Neural progenitor cell (in vitro differentiated cells): ENCODE data around the gene PIWIL1. TPM values are rescaled to one million over a fixed set of nuclear protein-coding genes. Genes with fewer than 3 reads are reported as not detected.

Source experiments
- DNase-seq: peaks from one replicate; pipeline ENCODE4 v3.0.0-alpha.2; 2016; ENCODE audit warnings: low spot score
- H2AFZ ChIP-seq: fragments of 200-600 bp; sonication (generic); replicated peaks from 2 replicates; pipeline ENCODE4 v1.6.1; 2016; ENCODE audit warnings: antibody characterized with exemption
- H3F3A ChIP-seq: fragments of 200-600 bp; sonication (generic); 2 replicates; pipeline ENCODE4 v1.6.1; 2016; ENCODE audit warnings: antibody characterized with exemption, low read depth
- H3K27ac ChIP-seq: fragments of 200-600 bp; sonication (generic); 2 replicates; pipeline ENCODE4 v1.5.1; 2016; ENCODE audit warnings: mild to moderate bottlenecking
- H3K27me3 ChIP-seq: fragments of 200-600 bp; sonication (generic); 2 replicates; pipeline ENCODE4 v1.6.1; 2016; ENCODE audit warnings: mild to moderate bottlenecking, moderate library complexity
- H3K36me3 ChIP-seq: fragments of 200-600 bp; sonication (generic); 2 replicates; pipeline ENCODE4 v1.5.1; 2016
- H3K4me1 ChIP-seq: fragments of 200-600 bp; sonication (generic); 2 replicates; pipeline ENCODE4 v1.6.1; 2016; ENCODE audit warnings: mixed run types
- H3K4me2 ChIP-seq: fragments of 200-600 bp; sonication (generic); 2 replicates; pipeline ENCODE4 v1.6.1; 2016
- H3K4me3 ChIP-seq: fragments of 200-600 bp; sonication (generic); 2 replicates; pipeline ENCODE4 v1.5.1; 2016
- H3K79me2 ChIP-seq: fragments of 200-600 bp; sonication (generic); 2 replicates; pipeline ENCODE4 v1.6.1; 2016; ENCODE audit warnings: low read depth
- H3K9ac ChIP-seq: fragments of 200-600 bp; sonication (generic); 2 replicates; pipeline ENCODE4 v1.6.1; 2016
- H3K9me3 ChIP-seq: fragments of 200-600 bp; sonication (generic); 2 replicates; pipeline ENCODE4 v1.5.1; 2016; ENCODE audit warnings: low read depth
- H4K20me1 ChIP-seq: fragments of 200-600 bp; sonication (generic); 2 replicates; pipeline ENCODE4 v1.6.1; 2016; ENCODE audit warnings: low read depth
- H3K27ac Mint-ChIP-seq: 3 replicates; pipeline ENCODE4 v1.8.0; 2021; ENCODE audit warnings: mixed read lengths
- H3K27me3 Mint-ChIP-seq: 2 replicates; pipeline ENCODE4 v1.8.0; 2022; ENCODE audit warnings: low read depth, mild to moderate bottlenecking, inconsistent platforms, moderate library complexity, mixed read lengths; ENCODE audit not compliant: insufficient read depth
- H3K36me3 Mint-ChIP-seq: 3 replicates; pipeline ENCODE4 v1.8.0; 2021; ENCODE audit warnings: mixed read lengths
- H3K4me1 Mint-ChIP-seq: 3 replicates; pipeline ENCODE4 v1.8.0; 2021; ENCODE audit warnings: mixed read lengths
- H3K4me3 Mint-ChIP-seq: 3 replicates; pipeline ENCODE4 v1.8.0; 2021; ENCODE audit warnings: mild to moderate bottlenecking, moderate library complexity, mixed read lengths
- H3K9me3 Mint-ChIP-seq: 3 replicates; pipeline ENCODE4 v1.8.0; 2020; ENCODE audit warnings: mixed read lengths
- EZH2 ChIP-seq: fragments of 200-600 bp; sonication (generic); IDR thresholded peaks from 2 replicates; pipeline ENCODE4 v1.6.1; 2017; ENCODE audit warnings: antibody characterized with exemption, mild to moderate bottlenecking, moderate library complexity
- EZH2phosphoT487 ChIP-seq: fragments of 200-600 bp; sonication (generic); IDR thresholded peaks from 2 replicates; pipeline ENCODE4 v1.6.1; 2017; ENCODE audit warnings: antibody characterized with exemption
- total RNA-seq: library from RNA; depleted of rRNA; stranded (reverse); fragments of >200 nt; gene quantifications from 2 replicates; pipeline ENCODE4 v1.2.3, GENCODE V29; 2015; ENCODE audit warnings: low replicate concordance
- TF ChIP-seq, protein P1 (sequence below): fragments of 200-600 bp; sonication (generic); IDR thresholded peaks from 2 replicates; pipeline ENCODE4 v1.5.1; 2017; ENCODE audit warnings: antibody characterized with exemption, mild to moderate bottlenecking

Gene PIWIL1
- total RNA-seq, 1 donor from 2014 or later = not detected

DNA sequence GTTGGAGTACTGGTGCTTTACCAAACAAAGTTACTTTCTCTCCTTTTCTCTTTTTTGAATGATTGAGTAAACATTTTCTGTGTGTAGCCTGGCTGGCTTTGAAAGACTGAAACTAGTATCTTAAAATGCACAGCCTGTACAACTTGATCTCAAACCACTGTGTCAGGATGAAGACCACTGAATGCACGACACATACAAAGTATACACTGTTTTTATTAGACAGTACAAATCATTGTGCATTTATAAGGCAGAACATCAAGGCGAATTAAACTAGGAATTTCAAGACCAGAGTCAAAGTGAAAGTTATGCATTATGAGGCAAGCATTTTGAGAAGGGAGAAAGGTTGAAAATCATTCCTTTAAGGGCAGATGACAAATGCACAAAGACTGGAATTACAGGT is 59.0 kb downstream of the PIWIL1 start:
- Mint-ChIP-seq H3K4me1 (peaks cover 7% of the 10 kb centered on the region), H3K9me3 (no peaks in the 10 kb centered on the region), H3K36me3 (no peaks in the 10 kb centered on the region), H3K27me3 (peaks cover 3% of the 10 kb centered on the region), H3K4me3 (no peak overlapping the region), H3K27ac (no peak overlapping the region)
- H3K4me1 ChIP-seq = no peaks in the 10 kb centered on the region
- no peaks in the 10 kb centered on the region for H3K36me3 ChIP-seq
- H3K9me3 ChIP-seq = no peaks in the 10 kb centered on the region
- no peak overlapping the region for H2AFZ ChIP-seq
- no peaks in the 10 kb centered on the region for H3F3A ChIP-seq
- H3K9ac ChIP-seq = no peak overlapping the region
- TF ChIP-seq EZH2 = no peak
- TF ChIP-seq, protein P1, sequence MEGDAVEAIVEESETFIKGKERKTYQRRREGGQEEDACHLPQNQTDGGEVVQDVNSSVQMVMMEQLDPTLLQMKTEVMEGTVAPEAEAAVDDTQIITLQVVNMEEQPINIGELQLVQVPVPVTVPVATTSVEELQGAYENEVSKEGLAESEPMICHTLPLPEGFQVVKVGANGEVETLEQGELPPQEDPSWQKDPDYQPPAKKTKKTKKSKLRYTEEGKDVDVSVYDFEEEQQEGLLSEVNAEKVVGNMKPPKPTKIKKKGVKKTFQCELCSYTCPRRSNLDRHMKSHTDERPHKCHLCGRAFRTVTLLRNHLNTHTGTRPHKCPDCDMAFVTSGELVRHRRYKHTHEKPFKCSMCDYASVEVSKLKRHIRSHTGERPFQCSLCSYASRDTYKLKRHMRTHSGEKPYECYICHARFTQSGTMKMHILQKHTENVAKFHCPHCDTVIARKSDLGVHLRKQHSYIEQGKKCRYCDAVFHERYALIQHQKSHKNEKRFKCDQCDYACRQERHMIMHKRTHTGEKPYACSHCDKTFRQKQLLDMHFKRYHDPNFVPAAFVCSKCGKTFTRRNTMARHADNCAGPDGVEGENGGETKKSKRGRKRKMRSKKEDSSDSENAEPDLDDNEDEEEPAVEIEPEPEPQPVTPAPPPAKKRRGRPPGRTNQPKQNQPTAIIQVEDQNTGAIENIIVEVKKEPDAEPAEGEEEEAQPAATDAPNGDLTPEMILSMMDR = no peak
- TF ChIP-seq EZH2phosphoT487 = no peak
- H3K27ac ChIP-seq = no peak overlapping the region
- no peak overlapping the region for H3K4me3 ChIP-seq
- DNase-seq = no peak
- no peak overlapping the region for H3K4me2 ChIP-seq
- H3K27me3 ChIP-seq = no peaks in the 10 kb centered on the region
- no peaks in the 10 kb centered on the region for H3K79me2 ChIP-seq
- no peaks in the 10 kb centered on the region for H4K20me1 ChIP-seq

DNA sequence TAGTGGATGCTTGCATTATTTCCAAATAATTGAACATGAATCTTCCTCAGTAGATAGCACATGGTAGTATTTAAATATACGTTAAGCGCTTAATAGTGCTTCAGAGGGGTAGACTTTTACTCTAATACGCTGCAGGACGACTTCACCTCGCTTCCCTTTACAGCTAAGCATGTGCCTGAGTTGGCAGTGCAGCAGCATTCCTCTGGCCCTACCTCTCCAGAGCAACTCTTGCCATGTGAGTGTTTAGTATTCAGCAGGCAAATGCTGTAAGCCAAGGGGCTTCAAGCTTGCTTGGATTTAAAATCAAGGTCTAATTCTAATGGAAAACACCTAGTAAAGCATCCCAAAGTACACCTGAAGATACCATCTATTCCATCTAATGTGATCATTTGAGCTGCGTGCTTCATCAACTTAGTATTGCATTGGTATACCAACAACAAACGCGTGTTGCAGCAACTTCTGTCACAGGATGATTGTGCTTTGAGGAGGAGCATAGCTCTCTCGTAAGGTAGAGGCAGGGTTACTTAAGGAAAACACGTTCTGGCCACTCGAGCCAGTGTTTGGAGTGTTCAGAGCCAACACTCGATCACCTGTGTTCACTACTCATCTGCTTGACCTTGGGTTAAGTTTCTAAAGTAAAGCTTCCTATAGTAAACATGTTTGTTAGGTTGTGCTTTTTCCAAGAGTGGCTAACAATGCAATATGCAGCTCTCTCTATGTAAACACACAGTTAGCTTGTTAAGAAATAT is 60.6 kb downstream of the PIWIL1 start:
- H3K36me3 ChIP-seq = no peaks in the 10 kb centered on the region
- no peak overlapping the region for H3K4me3 Mint-ChIP-seq
- no peaks in the 10 kb centered on the region for H3K9me3 ChIP-seq
- no peak overlapping the region for H2AFZ ChIP-seq
- H3K27me3 ChIP-seq = no peaks in the 10 kb centered on the region
- no peak overlapping the region for H3K27ac Mint-ChIP-seq
- no peaks in the 10 kb centered on the region for H3K79me2 ChIP-seq
- H3K4me1 ChIP-seq = no peaks in the 10 kb centered on the region
- H3K27me3 Mint-ChIP-seq = peaks cover 5% of the 10 kb centered on the region
- peaks cover 15% of the 10 kb centered on the region for H3K4me1 Mint-ChIP-seq
- TF ChIP-seq, protein P1 = no peak
- TF ChIP-seq EZH2 (no peak), EZH2phosphoT487 (no peak)
- no peak overlapping the region for H3K27ac ChIP-seq
- H3K9me3 Mint-ChIP-seq = no peaks in the 10 kb centered on the region
- no peak for DNase-seq
- no peak overlapping the region for H3K4me2 ChIP-seq
- no peaks in the 10 kb centered on the region for H3F3A ChIP-seq
- H3K36me3 Mint-ChIP-seq = peaks cover 2% of the 10 kb centered on the region
- H3K9ac ChIP-seq = no peak overlapping the region
- no peak overlapping the region for H3K4me3 ChIP-seq
- no peaks in the 10 kb centered on the region for H4K20me1 ChIP-seq

DNA sequence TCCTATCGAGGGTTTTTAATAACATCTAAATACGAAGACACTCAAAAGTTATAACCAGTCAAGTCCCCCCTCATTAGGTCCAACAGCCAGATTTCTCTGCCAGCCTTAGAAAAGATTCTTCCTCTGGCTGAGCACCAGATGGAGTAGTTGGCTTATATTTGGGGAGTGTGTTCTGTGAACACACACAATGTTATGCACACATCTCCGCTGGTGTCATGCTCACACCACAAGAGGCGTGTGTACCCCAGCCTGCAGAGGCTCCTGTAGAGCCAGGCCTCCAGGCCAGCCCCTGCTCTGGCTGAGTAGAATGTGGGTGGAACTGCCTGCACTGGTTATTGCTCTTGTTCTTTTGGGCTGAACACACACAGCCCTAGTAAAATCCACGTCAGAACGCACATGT is 64.0 kb downstream of the PIWIL1 start:
- Histone ChIP-seq H3K9ac (no peak overlapping the region), H4K20me1 (no peaks in the 10 kb centered on the region), H3K79me2 (no peaks in the 10 kb centered on the region), H3K4me2 (no peak overlapping the region), H3F3A (no peaks in the 10 kb centered on the region), H3K9me3 (no peaks in the 10 kb centered on the region), H3K4me3 (no peak overlapping the region), H3K4me1 (peaks cover 2% of the 10 kb centered on the region), H2AFZ (no peak overlapping the region), H3K36me3 (no peaks in the 10 kb centered on the region), H3K27me3 (no peaks in the 10 kb centered on the region), H3K27ac (no peak overlapping the region)
- Mint-ChIP-seq H3K36me3 (peaks cover 2% of the 10 kb centered on the region), H3K27ac (peak overlapping the region; percentile 93), H3K27me3 (peaks cover 2% of the 10 kb centered on the region), H3K4me1 (peaks cover 12% of the 10 kb centered on the region), H3K4me3 (no peak overlapping the region), H3K9me3 (no peaks in the 10 kb centered on the region)
- TF ChIP-seq, protein P1 = peak; percentile 67
- TF ChIP-seq EZH2phosphoT487 (no peak), EZH2 (no peak)
- DNase-seq = peak; percentile 67
